KBM-7 (cell line): Measurements from ENCODE around the gene SCD.
"Not testable (repeated sequence)": the region's sequence is repeated elsewhere in the genome, so short reads cannot be mapped to it uniquely, and the experiment has no call there.

Experiments used
- DNase-seq: peaks from one replicate; pipeline ENCODE4 v3.0.0-alpha.2; 2015
- in situ Hi-C: fragments of 300-500 bp; cut with MboI; formaldehyde crosslinking; loops from 2 replicates; pipeline ENCODE4 v1.14.3; 2020; ENCODE audit warnings: low sequenced_read_pairs, low pct_unique_long_range_greater_than_20kb, mixed read lengths

SCD gene

GRCh38 chr10:100346765-100347567 lies at the start of gene SCD:
SCD (plus strand) TSS chr10:100347233; CDS start chr10:100347505, 272 bp downstream.
- DNase-seq = peak; percentile 96
- in situ Hi-C loops = loop anchor here (10.0 to 25.0 kb wide), 2 partner anchors 78 to 165 kb away; partner anchors contain the start of gene SEC31B

- in situ Hi-C loops = no loop called here
- no peak for DNase-seq
Measured at GRCh38 chr10:100297242-100297641, 49.8 kb upstream of the SCD start.

GRCh38 chr10:100301123-100301522 lies 45.9 kb upstream of the SCD start:
- DNase-seq, in situ Hi-C loops: not testable (repeated sequence)

- in situ Hi-C loops = no loop called here
- DNase-seq = peak; percentile 21
Measured at GRCh38 chr10:100303724-100304319, 43.2 kb upstream of the SCD start.

- no peak for DNase-seq
- in situ Hi-C loops = no loop called here
Measured at GRCh38 chr10:100304414-100304813, 42.6 kb upstream of the SCD start.

- in situ Hi-C loops = no loop called here
- no peak for DNase-seq
Measured at GRCh38 chr10:100306861-100307260, 40.2 kb upstream of the SCD start.

- in situ Hi-C loops = no loop called here
Measured at GRCh38 chr10:100307684-100308083, 39.3 kb upstream of the SCD start.

GRCh38 chr10:100311298-100311697 lies 35.7 kb upstream of the SCD start:
- in situ Hi-C loops = no loop called here
- DNase-seq = no peak

More at GRCh38 chr10:100307684-100308083, 39.3 kb upstream of the SCD start:
- no peak for DNase-seq

GRCh38 chr10:100315615-100316014 lies 31.4 kb upstream of the SCD start:
- no peak for DNase-seq
- in situ Hi-C loops = no loop called here

GRCh38 chr10:100318207-100318606 lies 28.8 kb upstream of the SCD start:
- DNase-seq = no peak
- in situ Hi-C loops = no loop called here

- no peak for DNase-seq
- in situ Hi-C loops = no loop called here
Measured at GRCh38 chr10:100319707-100320402, 27.2 kb upstream of the SCD start.

GRCh38 chr10:100325158-100325557 lies 21.9 kb upstream of the SCD start:
- in situ Hi-C loops = loop anchor here (25.0 kb wide), 1 partner anchor 187 kb away; the partner anchor contains the start of gene SEC31B
- no peak for DNase-seq

- DNase-seq = peak; percentile 77
- in situ Hi-C loops = loop anchor here (25.0 kb wide), 1 partner anchor 185 kb away; the partner anchor contains the start of gene SEC31B
Measured at GRCh38 chr10:100327007-100327717, 19.9 kb upstream of the SCD start.

- no peak for DNase-seq
- in situ Hi-C loops = loop anchor here (25.0 kb wide), 1 partner anchor 185 kb away; the partner anchor contains the start of gene SEC31B
Measured at GRCh38 chr10:100327718-100328009, 19.4 kb upstream of the SCD start.

- no peak for DNase-seq
- in situ Hi-C loops = loop anchor here (25.0 kb wide), 1 partner anchor 184 kb away; the partner anchor contains the start of gene SEC31B
Measured at GRCh38 chr10:100328198-100328597, 18.8 kb upstream of the SCD start.

- DNase-seq = no peak
- in situ Hi-C loops = loop anchor here (25.0 kb wide), 1 partner anchor 182 kb away; the partner anchor contains the start of gene SEC31B
Measured at GRCh38 chr10:100330079-100330478, 17.0 kb upstream of the SCD start, which contains the start of gene PKD2L1. PKD2L1 (minus strand) TSS chr10:100330228; CDS start chr10:100330103, 125 bp downstream.

GRCh38 chr10:100333106-100333505 lies 13.9 kb upstream of the SCD start:
- in situ Hi-C loops = loop anchor here (25.0 kb wide), 1 partner anchor 179 kb away; the partner anchor contains the start of gene SEC31B
- no peak for DNase-seq

GRCh38 chr10:100333661-100334440 lies 13.2 kb upstream of the SCD start:
- no peak for DNase-seq
- in situ Hi-C loops = loop anchor here (25.0 kb wide), 1 partner anchor 178 kb away; the partner anchor contains the start of gene SEC31B
